DMS79 treated with DMSO at 0.1 percent for 48 hours (cell line): Measurements from ENCODE around the gene CEP170B.
"Not testable (repeated sequence)": the region's sequence is repeated elsewhere in the genome, so short reads cannot be mapped to it uniquely, and the experiment has no call there.

Experiments used
- DNase-seq: peaks from one replicate; lab custom pipeline; 2025; lab: John Stamatoyannopoulos, UW

The CEP170B gene

GRCh38 chr14:104865081-104865630, at the start of gene CEP170B:
Gene CEP170B (plus strand): TSS chr14:104865268. CDS start chr14:104868451, 3,183 bp downstream.
- DNase-seq = peak; percentile 49

DNA sequence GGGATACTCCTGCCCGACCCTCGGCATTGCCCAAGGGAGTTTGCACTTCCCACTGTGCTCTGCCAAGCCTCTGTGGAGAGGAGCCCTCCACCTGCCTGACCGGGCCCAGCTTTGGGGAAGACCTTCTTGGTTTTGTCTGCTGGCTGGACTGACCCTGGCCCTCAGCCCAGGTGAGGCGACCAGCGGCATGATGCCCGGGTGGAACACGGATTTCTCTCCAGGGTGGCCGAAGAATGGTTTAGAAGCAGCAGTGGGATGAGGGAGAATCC, 48.5 kb upstream of the CEP170B start:
- DNase-seq = no peak

DNA sequence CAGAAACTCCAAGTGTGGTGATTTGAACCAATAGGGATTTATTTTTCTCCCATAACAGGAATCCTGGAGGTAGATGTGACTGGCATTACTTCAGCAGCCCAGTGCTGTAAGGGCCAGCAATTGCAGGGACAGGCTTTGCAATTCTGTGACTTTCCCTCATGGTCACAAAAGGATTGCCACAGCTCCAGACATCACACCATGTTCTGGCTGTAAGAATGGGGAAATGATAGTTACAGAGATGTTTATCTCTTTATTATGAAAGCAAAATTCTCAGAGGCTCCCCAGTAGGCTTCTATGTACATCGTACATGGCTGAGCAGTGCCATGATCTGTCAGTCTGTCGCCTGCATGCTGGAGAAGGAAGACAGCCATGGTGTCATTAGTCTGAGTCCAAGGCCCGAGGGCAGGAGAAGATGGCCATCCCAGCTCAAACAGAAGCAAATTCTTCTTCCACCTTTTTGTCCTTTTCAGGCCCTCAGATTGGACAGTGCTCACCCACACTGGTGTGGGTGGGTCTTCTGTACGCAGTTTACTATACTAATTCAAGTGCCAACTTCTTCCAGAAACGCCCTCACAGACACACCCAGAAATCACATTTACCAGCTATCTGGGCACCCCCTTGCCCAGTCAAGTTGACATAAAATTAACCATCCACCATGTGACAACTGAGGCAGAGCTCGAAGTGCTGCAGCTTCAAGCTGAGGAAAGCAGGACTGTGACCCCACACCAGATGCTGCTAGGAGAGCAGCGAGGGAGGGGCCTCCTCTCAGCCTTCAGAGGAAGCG, 46.9 kb upstream of the CEP170B start:
- no peak for DNase-seq

- DNase-seq = no peak
Measured at GRCh38 chr14:104818714-104819161, 46.3 kb upstream of the CEP170B start.

GRCh38 chr14:104819361-104819781, 45.7 kb upstream of the CEP170B start:
- DNase-seq = no peak

- no peak for DNase-seq
Measured at GRCh38 chr14:104820669-104821228, 44.3 kb upstream of the CEP170B start.

GRCh38 chr14:104821229-104821945, 43.7 kb upstream of the CEP170B start:
- no peak for DNase-seq

DNA sequence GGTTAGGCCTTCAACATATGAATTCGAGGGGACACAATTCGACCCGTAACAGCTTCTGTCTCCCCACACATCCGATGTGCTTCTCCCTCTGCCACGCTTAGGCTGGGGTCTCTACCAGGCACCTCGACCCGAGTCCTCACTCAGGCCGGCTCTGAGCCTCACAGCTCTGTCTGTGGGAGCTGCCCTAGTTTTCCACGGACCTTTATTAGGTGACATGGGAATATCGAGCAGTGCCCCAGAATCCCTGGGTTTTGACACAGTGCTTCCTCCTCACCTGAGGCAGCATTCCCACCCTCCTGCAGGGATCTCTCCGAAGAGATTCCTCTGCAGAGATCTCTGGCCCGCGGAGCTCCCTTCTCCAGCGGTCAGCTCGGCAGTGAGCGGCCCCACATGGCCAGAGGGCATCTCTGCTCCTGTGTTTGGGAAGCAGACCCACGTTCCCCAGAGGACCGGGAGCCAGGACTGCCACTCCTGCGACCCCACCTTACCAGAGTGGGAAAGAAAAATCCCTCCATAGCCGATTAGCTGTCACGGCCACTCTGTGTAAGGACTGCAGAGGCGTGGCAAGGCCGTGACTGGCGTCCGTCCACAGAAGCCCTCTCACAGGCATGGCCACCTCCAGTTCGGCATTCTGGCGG, 43.0 kb upstream of the CEP170B start:
- DNase-seq = no peak

GRCh38 chr14:104822821-104823615, 42.0 kb upstream of the CEP170B start:
- no peak for DNase-seq

- no peak for DNase-seq
Measured at GRCh38 chr14:104824353-104824997, 40.6 kb upstream of the CEP170B start.

DNA sequence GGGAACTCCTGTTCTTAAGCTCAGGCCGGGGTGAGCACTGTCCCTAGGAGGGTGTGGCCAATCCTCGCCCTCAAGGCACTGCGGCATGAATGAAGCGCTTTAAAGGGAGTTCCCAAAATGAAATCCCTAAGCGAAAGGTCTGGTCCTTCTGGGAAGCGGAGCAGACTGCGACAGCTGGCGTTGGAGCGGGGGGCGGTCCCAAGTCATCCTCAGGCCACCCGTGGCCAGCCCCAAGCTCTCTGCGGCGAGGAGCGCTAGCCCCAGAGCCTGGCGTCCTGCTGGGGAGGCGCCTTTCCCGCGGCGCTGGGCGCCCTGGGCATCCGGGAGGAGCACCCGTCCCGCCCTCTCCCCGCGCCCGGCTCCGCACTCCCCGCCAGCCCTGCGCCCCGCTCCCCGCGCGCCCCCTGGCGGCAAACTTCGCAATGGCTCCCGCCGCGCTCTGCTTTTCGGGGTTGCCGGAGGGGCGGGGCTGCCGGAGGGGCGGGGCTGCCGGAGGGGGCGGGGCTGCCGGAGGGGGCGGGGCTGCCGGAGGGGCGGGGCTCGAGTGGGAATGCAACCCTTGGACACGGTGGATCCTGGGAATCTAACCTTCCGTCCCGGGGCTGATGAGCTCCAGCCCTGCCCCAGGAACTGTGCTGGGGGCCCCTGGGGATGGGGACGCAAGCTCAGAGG, 38.7 kb upstream of the CEP170B start:
- DNase-seq = peak; percentile 71

DNA sequence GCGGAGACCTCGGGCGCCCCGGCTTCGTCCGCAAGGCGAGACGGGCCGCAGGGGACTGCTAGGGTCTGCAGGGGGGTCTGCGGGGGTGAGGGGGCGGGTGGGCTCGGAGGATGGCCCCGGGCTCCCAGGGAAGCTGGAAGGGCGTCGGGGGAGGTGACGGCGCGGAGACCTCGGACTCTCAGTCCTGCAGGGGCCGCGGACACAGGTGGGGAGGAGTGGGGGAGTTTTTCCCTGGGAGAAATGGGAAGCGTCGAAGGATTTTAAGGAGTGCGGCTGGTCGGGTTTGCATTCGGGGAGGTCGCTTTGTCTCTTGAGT, 38.2 kb upstream of the CEP170B start:
- no peak for DNase-seq

- peak; percentile 84 for DNase-seq
Measured at GRCh38 chr14:104827177-104828055, 37.7 kb upstream of the CEP170B start.

GRCh38 chr14:104830781-104831180, 34.3 kb upstream of the CEP170B start:
- DNase-seq = no peak

- not testable (repeated sequence) for DNase-seq
Measured at GRCh38 chr14:104836171-104836935, 28.7 kb upstream of the CEP170B start.

DNA sequence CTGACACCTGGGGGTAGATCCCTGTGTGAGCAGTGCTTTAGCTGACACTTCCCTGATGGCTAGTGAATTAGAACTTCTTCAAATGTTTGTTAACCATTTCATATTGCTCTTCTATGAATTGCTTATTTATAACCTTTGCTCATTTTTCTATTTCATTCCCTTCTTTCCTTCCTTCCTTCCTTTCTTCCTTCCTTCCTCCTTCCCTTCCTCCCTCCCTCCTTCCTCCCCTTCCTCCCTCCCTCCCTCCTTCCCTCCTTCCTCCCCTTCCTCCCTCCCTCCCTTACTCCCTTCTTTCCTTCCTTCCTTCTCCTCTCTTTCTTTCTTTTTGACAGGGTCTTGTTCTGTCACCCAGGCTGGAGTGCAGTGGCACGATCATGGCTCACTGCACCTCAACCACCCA, 23.3 kb upstream of the CEP170B start:
- DNase-seq = no peak

DNA sequence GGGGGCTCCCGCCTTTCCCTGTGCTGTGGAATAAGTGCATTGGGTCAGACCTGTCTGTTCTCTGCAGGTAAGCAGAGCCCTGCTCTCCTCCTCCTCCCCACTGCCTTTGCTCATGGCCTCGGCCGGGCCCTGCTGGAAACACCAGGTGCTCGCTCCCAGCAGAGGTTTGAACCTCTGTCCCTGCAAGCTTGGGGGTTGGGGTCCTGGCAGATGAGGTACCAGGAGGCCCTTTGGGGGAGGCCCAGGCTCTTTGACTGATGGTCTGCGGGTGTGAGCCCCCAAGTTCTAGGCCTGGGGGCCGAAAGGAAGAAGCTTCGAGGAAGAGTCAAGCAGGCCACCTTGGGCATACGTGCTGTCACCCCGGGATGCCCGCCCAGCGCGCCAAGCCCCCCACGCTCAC, 22.1 kb upstream of the CEP170B start:
- no peak for DNase-seq

DNA sequence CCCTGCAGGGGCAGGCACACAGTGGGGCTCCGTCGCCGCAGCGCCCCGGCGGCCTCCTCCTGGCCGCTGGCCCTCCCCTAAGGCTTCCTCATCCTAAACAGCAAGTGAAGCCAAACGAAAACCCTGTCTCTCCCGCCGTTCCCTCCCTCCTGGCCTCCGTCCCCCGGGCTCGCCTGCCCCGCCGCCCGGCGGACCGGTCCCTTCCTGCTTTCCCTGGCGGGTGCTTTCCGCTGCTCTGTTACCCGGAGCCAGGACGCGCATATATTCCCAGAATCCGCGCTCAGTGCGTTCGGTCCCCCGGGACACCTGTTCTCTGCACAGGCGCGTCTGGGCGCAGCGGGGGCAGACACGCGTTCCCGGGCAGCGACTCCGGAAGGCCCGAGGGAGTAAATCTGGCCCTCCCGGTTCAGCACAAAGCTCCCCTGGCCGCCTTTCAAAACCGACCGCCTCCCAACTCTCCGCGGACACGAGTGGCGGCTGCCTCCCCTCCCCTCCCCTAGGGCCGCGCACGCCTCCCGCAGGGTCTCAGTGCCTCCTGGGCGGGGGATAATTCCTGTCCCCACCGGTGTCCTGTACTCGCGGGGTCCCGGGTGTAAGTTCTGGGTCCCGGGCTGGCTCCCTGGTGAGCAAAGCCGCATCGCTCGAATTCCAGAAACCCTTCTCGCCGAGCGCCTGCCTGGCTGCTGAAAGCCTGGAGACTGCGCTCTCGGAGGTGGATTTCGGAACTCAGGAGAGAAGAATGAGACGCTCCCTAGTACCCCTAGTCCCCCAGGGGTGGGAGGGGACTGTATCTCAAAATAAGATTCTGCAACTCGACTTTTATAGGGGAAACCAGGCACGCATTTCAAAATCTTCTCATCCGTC, 21.4 kb upstream of the CEP170B start:
- peak; percentile 60 for DNase-seq
